Left hindlimb (tissue), 1 donor: ENCODE results near the gene MSX1.
"Not testable (repeated sequence)": the region's sequence is repeated elsewhere in the genome, so short reads cannot be mapped to it uniquely, and the experiment has no call there.

Experiments
- DNase-seq: peaks from one replicate; pipeline ENCODE4 v3.0.0-alpha.2; 2018

MSX1 gene

DNA sequence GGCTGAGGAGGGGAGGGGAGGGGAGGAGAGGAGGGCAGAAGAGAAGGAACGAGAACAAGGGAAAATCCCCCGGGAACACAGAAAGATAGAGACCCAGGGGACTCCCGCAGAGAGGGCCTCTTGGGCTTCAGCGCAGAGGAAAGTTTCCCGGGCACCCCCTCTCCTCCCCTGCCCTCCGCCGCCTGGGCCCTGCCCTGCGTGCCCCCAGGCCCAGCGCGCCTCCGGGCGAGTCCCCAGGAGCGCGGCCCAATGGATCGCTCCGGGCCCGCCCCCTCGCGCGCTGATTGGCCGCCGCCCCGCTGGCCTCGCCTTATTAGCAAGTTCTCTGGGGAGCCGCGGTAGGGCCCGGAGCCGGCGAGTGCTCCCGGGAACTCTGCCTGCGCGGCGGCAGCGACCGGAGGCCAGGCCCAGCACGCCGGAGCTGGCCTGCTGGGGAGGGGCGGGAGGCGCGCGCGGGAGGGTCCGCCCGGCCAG, at the start of gene MSX1:
TSS of gene MSX1 (plus strand) at position 341 of the 474 bp plus-strand sequence. CDS start 235 bp downstream, outside the sequence.
- DNase-seq: peak; percentile 86

DNA sequence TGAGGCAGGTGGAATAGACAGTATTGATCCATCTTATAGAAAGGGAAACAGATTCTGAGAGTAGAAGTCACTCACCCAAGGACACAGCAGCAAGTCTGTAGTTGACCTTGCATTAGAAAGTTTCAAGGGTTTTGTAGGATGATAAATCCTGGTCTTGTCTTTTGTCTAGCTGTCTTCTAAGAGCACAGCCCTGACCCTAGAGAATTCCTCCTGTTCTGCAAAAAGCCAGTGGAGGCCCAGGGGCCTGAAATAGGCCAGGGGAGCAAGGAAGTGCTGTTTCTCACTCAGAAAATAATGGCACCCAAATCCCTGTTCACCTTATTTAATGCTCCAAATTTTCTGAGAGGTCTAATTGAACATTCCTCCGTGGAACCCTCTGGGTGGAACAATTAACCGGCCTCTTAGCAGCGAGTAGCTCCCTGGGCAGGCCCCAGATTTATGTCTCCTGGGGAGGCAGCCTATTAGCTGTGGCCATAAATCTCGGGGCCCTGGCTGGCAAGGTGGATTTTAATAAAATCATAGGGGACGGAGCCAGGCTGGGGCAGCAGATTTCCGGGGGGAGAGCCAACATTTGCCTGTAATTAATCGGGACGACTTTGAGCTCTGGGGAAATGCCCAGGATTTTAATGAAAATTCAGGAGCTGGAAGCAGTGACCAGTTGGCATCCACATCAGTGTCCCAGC, 49.2 kb upstream of the MSX1 start:
- no peak for DNase-seq

DNA sequence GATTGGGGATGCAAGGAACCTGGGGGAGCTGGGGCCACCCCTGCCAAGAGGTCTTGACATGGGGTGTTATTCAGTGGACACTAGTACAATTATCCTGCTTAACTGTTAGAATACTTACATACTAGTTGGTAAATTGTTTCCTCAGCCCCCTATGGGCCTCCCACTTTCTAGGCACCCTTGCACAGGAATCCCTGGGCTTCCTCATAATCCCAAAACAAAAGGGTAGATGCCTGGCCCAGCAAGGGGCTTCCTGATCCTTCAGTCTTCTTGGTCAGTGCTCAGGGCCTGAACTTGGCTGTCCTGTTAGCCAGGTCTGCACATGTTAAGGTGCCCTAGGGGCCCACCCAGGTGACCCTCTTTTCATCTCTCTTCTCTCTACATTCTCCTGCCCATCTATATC, 48.7 kb upstream of the MSX1 start:
- DNase-seq: no peak

DNA sequence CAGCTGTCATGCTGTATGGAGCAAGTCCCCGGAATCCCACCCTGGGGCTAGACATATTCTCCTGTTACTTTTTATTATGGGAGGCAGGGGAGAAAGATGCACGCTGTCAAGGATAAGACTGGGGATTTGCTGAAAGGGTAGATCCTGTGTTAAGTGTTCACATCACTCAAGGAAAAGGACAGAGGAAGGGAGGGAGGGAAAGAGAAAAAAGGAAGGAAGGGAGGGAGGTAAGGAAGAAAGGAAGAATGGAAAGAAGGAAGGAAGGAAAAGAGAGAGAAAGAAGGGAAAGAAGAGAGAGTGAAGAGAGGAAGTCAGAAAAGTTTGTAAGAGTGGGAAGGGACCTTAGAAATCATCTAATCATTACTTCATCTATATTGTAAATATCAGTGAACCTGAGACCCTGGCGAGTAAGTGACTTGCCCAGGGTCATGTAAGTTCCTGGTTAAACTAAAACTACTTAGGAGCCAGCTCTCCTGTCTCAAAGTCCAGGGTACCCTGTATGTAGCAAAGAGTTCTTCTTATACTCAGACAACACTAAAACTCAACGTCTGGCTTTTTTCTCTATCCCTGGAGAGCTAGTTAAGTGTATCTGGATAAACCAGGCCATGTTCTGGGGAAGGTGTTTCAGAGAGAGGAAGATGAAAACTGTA, 47.2 kb upstream of the MSX1 start:
- no peak for DNase-seq

DNA sequence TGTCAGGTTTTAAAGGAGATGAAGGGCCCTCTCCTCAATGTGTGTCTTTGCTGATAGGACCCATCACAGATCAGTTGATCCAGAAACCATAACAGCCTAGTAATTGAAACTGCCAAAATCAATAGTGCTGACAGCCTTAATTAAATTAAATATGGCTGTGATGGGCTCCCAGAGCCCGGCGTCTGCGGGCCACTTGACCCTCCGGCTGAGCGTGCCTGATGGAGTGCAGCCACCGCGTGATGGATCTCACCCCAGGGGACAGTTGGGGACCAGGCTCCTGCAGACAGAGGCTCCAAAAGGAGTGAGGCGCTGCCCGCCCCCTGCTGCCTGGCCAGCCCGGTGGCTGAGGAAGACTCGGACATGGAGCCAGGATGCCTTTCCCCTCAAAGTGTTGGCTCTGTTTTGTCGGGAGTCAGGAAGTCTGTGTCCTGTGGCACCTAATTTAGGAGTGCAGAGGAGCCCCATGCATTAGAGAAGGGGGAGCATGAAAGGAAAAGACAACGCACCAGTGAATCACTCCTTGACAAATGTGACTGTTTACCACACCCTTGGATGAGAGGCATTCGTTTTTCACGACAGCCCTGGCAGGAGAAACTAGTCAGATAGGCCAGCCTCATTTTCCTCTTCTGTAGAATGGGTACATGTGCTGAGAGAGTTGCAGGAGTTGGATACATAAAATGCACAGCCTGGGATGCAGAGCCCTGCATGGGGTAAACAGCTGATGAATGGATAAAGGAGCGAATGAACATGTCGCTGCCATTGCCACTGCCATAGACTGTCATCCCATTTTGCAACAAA, 40.9 kb upstream of the MSX1 start:
- no peak for DNase-seq

DNA sequence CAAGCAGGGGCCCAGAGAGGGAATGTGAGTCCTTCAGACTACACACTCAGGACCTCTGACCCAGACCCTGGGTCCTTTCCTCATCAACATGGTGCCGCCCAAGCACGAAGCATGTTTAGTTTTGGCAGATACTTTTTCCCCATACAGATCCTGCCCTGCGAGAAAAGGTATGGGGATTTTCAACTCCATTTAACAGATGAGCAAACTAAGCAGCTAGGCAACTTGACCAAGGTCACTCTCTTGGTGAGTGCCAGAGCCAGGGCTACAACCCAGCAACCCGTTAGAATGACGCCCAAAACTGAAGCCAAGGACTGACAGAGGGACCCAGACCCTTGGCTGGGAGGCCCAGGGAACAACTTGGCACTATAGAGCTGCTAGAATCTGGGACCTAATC, 40.3 kb upstream of the MSX1 start:
- no peak for DNase-seq

DNA sequence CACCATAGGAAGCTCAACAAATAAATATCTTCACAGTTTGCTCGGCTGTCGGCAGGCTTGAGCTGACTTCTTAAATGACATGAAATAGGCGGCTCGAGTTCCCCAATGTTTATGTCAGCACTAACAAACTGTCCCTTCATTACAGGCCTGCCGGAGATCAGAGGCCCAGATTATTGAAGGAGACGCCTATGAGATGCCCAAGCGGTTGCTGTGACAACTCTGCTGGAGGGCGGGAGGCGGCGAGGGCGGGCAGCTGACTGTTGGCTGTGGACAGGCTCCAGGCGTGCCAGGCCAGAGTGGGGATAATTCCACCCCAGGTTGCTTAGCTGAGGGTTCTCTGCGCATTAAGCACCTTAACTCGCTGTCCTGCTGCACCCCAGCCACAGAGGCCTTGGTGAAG, 39.2 kb upstream of the MSX1 start:
- peak; percentile 52 for DNase-seq

DNA sequence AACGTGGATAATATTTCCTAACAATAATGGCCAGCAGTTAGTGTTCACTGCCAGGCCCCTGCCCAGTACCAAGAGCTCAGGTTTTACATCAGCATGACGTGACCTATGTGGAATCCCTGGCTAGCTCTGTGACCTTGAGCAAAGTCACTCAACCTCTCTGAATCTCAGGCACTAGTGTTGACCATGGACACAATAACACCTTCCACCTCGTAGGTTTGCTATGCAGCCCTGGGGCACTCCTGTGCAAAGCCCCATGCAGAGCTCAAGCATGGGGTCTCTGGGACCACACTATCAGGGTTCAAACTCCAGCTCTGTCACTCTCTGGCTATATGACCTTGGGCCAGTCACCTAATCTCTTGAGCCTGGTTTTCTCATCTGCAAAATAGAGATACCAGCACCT, 38.7 kb upstream of the MSX1 start:
- DNase-seq: no peak

DNA sequence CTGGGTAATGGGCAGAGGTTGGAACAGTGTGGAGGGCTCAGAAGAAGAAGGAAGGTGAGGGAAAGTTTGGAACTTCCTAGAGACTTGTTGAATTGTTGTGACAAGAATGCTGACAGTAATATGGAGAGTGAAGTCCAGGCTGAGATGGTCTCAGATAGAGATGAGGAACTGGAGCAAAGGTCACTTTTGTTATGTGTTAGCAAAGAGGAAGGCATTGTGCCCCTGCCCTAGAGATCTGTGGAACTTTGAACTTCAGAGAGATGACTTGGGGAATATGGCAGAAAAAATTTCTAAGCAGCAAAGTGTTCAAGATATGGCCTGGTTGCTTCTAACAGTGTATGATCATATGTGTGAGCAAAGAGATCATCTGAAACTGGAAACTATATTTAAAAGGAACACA, 37.9 kb upstream of the MSX1 start:
- DNase-seq: no peak

DNA sequence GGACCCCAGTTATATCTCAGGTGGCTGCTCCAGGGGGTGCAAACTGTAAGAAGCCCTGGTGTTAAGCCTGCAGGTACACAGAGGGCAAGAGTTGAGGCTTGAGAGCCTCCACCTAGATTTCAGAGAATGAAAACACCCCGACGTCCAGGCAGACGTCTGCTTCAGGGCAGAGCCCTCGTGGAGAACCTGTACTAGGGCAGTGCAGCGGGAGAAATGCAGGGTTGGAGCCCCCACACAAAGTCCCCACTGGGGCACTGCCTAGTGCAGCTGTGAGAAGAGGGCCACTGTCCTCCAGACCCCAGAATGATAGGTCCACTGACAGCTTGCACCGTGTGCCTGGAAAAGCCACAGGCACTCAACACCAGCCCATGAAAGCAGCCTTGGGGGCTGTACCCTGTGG, 37.2 kb upstream of the MSX1 start:
- not testable (repeated sequence) for DNase-seq

DNA sequence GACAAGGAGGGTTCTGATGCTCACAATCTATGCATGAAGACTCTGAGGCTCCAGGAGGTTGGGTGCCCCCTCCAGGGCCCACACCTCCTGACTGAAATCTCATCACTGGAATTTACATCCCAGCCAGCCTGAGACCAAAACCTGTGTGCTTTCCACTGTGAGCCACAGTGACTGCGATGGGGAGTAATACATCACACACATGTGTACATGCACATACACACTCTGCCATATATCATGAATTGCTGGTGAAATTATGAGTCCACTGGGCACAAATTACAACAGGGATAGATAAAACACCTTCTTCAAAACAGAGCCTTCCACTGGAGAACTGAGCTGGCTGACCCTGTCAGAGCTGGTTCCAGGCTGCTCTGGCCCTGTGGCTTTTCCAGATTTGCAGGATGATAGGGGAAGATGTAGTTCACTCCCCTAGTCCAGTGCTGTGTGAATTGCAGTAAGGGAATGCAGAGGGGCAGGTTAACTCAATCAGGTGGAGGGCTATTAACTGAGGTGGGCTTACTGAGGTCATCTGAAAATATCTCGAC, 35.8 kb upstream of the MSX1 start:
- DNase-seq: no peak

DNA sequence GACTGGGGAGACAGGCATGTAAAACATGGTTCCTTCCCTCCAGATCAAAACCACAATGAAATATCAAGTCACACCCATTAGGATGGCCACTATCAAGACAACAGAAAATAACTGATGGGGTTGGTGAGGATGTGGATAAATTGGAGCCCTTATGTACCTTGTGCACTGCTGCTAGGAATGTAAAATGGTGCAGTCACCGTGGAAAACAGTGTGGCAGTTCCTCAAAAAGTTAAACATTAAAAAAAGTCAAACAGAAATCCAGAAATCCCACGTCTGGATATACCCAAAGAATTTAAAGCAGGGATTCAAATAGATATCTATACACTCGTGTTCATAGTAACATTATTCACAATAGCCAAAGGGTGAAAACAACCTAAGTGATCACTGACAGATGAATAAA, 35.2 kb upstream of the MSX1 start:
- no peak for DNase-seq

DNA sequence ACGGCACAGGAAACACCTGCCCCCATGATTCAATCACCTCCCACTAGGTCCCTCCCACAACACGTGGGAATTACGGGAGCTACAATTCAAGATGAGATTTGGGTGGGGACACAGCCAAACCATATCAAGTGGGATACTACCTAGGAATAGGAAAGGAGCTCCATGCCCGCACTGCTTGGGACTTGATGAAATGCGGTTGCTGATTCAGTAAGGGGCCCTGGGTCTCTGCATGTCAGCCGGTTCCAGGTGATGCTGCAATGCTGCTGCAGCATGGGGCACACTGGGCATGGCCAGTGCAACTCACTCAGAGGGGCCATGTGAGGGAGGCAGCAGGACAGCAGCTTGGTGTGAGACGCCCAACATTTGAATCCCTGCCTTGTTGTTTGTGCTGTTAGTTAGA, 34.0 kb upstream of the MSX1 start:
- no peak for DNase-seq

DNA sequence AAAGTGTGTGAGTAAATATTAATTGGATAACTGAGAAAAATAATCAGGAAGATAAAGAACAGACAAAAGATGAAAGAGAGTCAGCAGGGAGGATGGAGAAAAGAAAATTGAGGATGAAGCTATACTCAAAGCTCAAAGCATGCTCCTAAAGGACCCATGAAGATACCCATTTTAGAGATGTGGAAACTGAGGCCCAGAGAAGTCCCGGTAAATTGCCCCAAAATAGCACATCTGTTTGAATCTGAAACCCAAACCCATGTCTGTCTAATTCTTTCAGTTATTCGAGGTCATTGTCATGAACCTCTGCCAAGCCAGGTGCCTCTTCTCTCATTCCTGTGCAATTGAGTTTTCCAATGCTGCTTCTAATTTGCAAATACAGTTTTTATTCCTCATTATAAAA, 29.6 kb upstream of the MSX1 start:
- DNase-seq: no peak

DNA sequence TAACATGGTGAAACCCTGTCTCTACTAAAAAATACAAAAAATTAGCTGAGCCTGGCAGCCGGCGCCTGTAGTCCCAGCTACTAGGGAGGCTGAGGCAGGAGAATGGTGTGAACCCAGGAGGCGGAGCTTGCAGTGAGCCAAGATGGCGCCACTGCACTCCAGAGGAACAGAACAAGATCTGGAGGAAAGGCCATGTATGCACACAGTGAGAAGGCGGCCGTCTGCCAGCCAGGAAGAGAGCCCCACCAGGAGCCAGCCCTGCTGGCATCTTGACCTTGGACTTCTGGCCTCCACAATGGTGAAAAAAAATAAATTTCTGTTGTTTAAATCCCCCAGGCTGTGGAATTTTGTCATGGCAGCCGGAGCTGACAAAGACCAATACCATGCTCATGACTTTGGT, 28.2 kb upstream of the MSX1 start:
- DNase-seq: no peak

DNA sequence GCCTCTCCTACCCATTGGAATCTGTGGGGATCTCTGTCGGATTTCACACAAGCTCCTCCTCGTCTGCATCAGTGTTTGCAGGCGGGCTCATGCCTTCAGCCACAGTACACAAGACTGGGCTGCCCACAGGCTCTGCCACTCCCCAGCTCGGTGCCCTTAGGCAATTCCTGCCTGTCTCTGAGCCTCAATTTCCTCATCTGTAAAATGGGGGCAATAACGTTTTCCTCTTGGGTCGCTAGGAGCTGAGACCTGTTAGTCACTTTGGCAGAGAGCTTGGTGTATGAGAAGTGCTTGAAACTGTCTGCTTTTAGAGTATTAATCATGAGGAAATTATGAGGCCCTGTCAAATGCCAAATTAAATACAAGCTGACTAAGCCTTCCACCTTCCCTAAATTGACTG, 27.6 kb upstream of the MSX1 start:
- DNase-seq: no peak

DNA sequence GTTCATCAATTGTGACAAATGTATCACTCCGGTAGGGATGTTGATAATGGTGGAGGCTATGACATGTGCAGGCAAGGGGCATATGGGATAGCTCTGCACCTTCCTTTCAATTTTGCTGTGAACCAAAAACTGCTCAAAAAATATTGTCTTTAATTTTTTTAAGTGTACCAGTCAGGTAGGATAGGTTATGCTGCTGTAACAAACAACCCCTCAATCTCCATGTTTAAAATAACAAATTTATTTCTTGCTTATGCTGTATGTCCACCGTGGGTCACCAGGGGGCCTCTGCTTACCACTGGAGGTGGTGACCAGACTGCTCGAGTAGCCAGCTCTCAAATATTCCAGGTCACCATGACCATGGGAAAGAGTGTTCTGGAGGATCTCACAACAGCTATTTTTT, 23.4 kb upstream of the MSX1 start:
- no peak for DNase-seq

DNA sequence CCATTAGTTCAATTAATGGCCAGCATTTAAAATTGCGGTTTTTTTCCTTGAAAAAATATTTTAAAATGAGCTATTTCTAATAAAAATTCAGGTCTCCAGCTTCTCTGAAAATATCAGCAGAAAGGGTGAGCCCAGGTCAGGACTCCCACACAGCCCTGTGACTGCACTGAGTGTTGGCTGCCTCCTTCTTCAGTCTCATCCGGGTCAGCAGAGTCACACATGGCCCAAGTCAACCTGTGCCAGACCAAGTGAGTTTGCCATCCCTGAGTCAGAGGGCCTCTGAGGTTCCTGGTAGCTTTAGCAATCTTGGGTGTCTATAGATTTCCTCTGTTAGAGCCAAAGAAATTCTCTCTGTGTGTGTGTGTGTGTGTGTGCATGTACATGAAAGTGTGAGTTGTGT, 22.1 kb upstream of the MSX1 start:
- no peak for DNase-seq

DNA sequence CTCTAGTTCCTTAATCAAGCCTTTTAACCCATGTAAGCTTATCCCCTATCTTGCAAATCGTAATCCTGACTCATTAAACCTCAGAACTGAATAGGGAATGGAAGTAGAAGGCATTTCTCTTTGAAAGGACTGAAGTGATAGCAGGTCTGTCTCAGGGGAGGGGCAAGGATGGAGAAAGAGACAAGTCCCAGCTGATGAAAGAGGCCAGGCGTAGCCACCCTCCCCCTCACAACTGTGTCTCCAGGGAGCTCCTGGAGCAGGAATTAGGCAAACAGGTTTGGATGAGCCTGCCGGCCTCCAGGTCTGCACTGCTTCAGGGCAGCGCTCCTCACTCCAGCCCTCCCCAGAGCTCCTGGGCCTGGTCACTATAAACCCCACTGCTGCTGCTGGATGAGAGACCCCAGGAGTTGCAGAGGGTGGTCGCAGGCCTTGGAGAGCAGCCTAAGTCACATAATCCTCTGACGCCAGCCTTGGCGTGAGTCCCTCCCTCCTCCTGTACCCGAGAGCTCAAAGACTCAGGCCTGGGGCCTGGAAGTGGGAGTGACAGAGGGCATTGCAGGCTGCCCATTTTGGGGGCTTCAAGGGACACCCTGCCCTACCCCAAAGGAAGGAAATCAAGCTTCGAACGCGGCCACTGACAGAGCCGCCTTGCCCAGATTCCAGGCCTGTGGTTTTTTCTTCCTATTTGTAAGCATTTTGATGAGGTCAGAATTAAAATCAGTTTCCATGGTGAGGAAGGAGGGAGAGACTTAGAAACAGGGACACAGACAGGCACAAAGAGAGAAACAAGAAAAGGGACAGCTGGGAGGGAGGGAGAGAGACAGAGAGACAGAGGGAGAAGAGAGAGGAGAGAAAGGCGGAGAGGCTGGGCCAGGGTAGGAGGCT, 21.2 kb upstream of the MSX1 start:
- DNase-seq: no peak

DNA sequence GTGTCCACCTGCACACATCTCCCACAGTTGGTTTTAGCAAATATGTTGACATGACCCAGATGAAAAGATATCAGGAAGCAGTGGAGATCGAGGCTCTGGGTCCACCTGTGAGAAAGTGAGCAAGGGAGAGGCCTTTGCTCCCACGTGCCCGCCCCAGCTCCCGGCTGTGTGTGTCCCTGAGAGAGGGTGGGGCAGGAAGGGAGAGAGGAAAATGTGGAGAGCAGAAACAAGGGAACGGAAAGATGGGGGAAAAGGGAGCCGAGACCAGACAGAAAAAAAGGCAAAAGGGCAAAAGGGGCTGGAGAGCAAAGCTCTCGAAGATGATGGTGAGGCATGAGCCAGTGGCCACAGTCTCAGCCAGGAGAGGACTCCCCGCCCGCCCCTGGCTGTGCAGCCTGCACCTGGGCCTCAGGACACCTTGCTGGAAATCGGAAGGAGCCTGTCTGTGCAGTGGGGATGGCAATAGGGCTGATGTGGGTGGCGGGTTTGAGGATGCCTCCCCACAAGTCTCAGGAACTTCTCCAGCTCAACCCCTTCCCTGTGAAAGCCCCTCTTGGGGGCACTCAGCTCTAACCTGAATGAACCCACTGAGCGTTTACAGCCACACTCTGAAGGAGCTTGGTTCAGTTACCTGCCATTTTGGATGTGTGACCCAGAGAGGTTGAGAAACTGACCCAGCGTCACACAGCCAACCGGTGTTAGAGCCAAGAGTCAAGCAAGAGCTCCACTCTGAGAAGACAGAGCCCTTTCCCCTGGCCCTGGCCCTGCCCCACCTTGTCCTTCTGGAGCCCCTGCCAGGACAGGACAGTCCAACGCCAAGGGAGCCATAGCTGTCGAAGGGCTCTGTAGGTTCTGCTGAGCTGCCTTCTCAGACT, 20.3 kb upstream of the MSX1 start:
- DNase-seq: no peak

DNA sequence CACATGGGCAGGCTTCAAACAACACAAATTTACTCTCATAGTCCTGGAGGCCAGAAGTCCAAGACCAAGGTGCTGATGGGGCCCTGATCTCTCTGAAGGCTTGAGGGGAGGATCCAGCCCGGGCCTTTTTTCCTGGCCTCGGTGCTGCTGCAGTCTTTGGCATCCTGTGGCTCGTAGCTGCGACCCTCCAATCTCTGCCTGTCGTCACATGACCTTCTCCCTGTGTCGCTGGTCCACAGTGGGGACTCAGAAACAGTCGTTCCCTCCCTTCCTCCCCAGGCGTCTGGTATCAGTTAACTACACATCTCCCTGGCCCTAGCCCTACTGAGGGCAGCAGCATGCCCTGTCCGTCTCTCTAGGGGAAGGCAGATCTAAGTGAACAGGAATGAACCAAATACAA, 19.1 kb upstream of the MSX1 start:
- no peak for DNase-seq

DNA sequence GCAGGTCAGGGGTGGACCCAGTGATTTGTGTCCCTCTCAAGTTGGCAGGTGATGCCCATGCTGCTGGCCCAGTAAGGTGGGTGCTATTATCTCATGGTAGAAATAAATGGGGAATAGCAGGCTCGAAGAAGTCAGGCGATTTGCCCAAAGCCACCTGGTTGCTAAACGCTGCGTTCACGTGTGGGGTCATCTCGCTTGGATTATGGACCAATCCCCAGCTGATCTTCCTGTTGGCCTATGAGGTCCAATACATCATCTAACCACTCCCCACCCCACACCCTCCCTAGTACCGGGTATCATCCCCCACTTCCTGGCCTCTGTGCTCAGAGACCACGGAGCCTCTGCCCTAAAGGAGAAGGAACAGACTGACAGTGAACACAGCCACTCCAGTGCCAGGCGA, 18.3 kb upstream of the MSX1 start:
- DNase-seq: no peak
